Measurements from ENCODE around the gene OLFML1. TPM values are rescaled to one million over a fixed set of nuclear protein-coding genes. Genes with fewer than 3 reads are reported as not detected.

OLFML1 gene
- not detected in 2 replicates for total RNA-seq (2014; rRNA removed; shearing (Covaris generic))

GRCh38 chr11:7485186-7486097, at the start of gene OLFML1:
Gene OLFML1, plus strand, starts transcription at chr11:7485506. Its CDS starts 370 bp downstream, at chr11:7485876.

GRCh38 chr11:7513234-7514098, 28.2 kb downstream of the OLFML1 start, which contains the start of gene PPFIBP2:
Gene PPFIBP2, plus strand, starts transcription at chr11:7513999. Its CDS starts 35,477 bp downstream, at chr11:7549476.

Other genes with a start within 250 kb of the OLFML1 start
- not detected in 2 replicates for gene SYT9, start 233.6 kb upstream of the OLFML1 start, total RNA-seq (2014; rRNA removed; shearing (Covaris generic))
- 0.19 and 3.6 TPM in 2 replicates for gene PPFIBP2, start 28.5 kb downstream of the OLFML1 start, total RNA-seq (2014; rRNA removed; shearing (Covaris generic))
- 16.1 and 23.3 TPM in 2 replicates for gene CYB5R2, start 188.0 kb downstream of the OLFML1 start, total RNA-seq (2014; rRNA removed; shearing (Covaris generic))
- gene OVCH2, start 221.0 kb downstream of the OLFML1 start, total RNA-seq (2014; rRNA removed; shearing (Covaris generic)) = not detected in 2 replicates